A673 (cell line): Measurements from ENCODE around the gene PCBP4. TPM values are rescaled to one million over a fixed set of nuclear protein-coding genes. Genes with fewer than 3 reads are reported as not detected.

Source experiments
- BruUV-seq: library from RNA; stranded (reverse); fragments of 400-500 nt; replicated peaks from 2 replicates; lab custom pipeline; 2021; lab: Mats Ljungman, UMichigan
- CTCF ChIA-PET: fragments of 300-600 bp; sonication (Branson Sonifier 250); formaldehyde crosslinking; loops from one replicate; lab custom pipeline; 2022; ENCODE audit warnings: antibody characterized with exemption; lab: Charles Lee
- POLR2A ChIA-PET: fragments of 300-600 bp; sonication (Branson Sonifier 250); formaldehyde crosslinking; loops from one replicate; lab custom pipeline; 2022; ENCODE audit warnings: antibody characterized with exemption; ENCODE audit not compliant: low non-redundant PET; lab: Charles Lee
- DNase-seq: peaks from one replicate; pipeline ENCODE4 v3.0.0-alpha.2; 2015; ENCODE audit warnings: low spot score
- H3K27ac ChIP-seq: fragments of 200-600 bp; sonication (generic); 2 replicates; pipeline ENCODE4 v1.5.1; 2016; ENCODE audit warnings: mixed run types, low read depth, mild to moderate bottlenecking, mixed read lengths, antibody characterized with exemption, low read length; ENCODE audit not compliant: poor library complexity, severe bottlenecking
- H3K27me3 ChIP-seq: fragments of 200-600 bp; sonication (generic); replicated peaks from 2 replicates; pipeline ENCODE4 v1.6.1; 2017; ENCODE audit warnings: mixed run types, low read depth, mild to moderate bottlenecking, mixed read lengths, antibody characterized with exemption, low read length; ENCODE audit not compliant: insufficient read depth, poor library complexity
- H3K36me3 ChIP-seq: fragments of 200-600 bp; sonication (generic); 2 replicates; pipeline ENCODE4 v1.6.1; 2016; ENCODE audit warnings: mixed run types, mild to moderate bottlenecking, mixed read lengths, antibody characterized with exemption, low read length; ENCODE audit not compliant: insufficient read depth, poor library complexity, severe bottlenecking
- H3K4me1 ChIP-seq: fragments of 200-600 bp; sonication (generic); 2 replicates; pipeline ENCODE4 v1.6.1; 2017; ENCODE audit warnings: mixed run types, mild to moderate bottlenecking, mixed read lengths, antibody characterized with exemption, low read length; ENCODE audit not compliant: insufficient read depth, poor library complexity, severe bottlenecking
- H3K4me3 ChIP-seq: fragments of 200-600 bp; sonication (generic); 2 replicates; pipeline ENCODE4 v1.5.1; 2016; ENCODE audit warnings: low read depth, mixed run types, mild to moderate bottlenecking, mixed read lengths, low read length; ENCODE audit not compliant: poor library complexity, severe bottlenecking
- H3K9me3 ChIP-seq: fragments of 200-600 bp; sonication (generic); 2 replicates; pipeline ENCODE4 v1.6.1; 2016; ENCODE audit warnings: mixed run types, low read depth, mild to moderate bottlenecking, mixed read lengths, antibody characterized with exemption, low read length; ENCODE audit not compliant: poor library complexity, severe bottlenecking
- CTCF ChIP-seq: fragments of 300-800, 200-600 bp; sonication (generic); conservative IDR thresholded peaks from 2 replicates; pipeline ENCODE4 v1.5.1; 2017; ENCODE audit warnings: low read depth, mild to moderate bottlenecking, antibody characterized with exemption, low read length, moderate library complexity, mixed read lengths
- EZH2 ChIP-seq: fragments of 200-600 bp; sonication (generic); IDR thresholded peaks from 2 replicates; pipeline ENCODE4 v1.6.1; 2017; ENCODE audit warnings: borderline replicate concordance, low read depth, mild to moderate bottlenecking, mixed read lengths, antibody characterized with exemption, low read length; ENCODE audit not compliant: poor library complexity, severe bottlenecking
- intact Hi-C: fragments of 100-400 bp; cut with micrococcal nuclease; formaldehyde crosslinking; loops from one replicate; pipeline ENCODE4 v1.10.0; 2022; ENCODE audit not compliant: unreplicated experiment
- total RNA-seq: library from RNA; stranded (reverse); gene quantifications from 2 replicates; pipeline ENCODE4 v1.2.3, GENCODE V29; 2021

Gene PCBP4
- total RNA-seq, 1 experiment from 2014 or later, result 5.3 TPM

- ChIA-PET CTCF (interaction anchor here (1.0 kb wide), 1 partner anchor 41 kb away, joined by 3 read pairs; the partner anchor contains the start of gene RRP9), POLR2A (no interaction called here)
- intact Hi-C loops, result no loop called here
- peaks cover 6% of the 10 kb centered on the region for H3K4me1 ChIP-seq
- H3K27ac ChIP-seq, result no peak overlapping the region
- TF ChIP-seq EZH2 (no peak), CTCF (0 out of 2 replicates have a peak, but pooled peaks have one; percentile 20)
- H3K9me3 ChIP-seq, result no peaks in the 10 kb centered on the region
- DNase-seq, result no peak
- H3K36me3 ChIP-seq, result no peaks in the 10 kb centered on the region
- H3K27me3 ChIP-seq, result no peaks in the 10 kb centered on the region
- H3K4me3 ChIP-seq, result peak overlapping the region; percentile 47
- BruUV-seq, result no TSS peak
These were observed 15.1 kb upstream of the PCBP4 start for GRCh38 chr3:51982352-51982837.

GRCh38 chr3:51980253-51980652 is 13.0 kb upstream of the PCBP4 start:
- Histone ChIP-seq H3K27ac (no peak overlapping the region), H3K36me3 (no peaks in the 10 kb centered on the region), H3K4me3 (no peak overlapping the region), H3K9me3 (no peaks in the 10 kb centered on the region), H3K4me1 (peaks cover 6% of the 10 kb centered on the region), H3K27me3 (no peaks in the 10 kb centered on the region)
- DNase-seq, result no peak
- CTCF ChIA-PET, result no interaction called here
- no TSS peak for BruUV-seq
- intact Hi-C loops, result no loop called here
- POLR2A ChIA-PET, result no interaction called here
- TF ChIP-seq CTCF, result no peak
- no peak for TF ChIP-seq EZH2

GRCh38 chr3:51978143-51978502 is 10.9 kb upstream of the PCBP4 start:
- Histone ChIP-seq H3K36me3 (no peaks in the 10 kb centered on the region), H3K9me3 (no peaks in the 10 kb centered on the region), H3K4me3 (no peak overlapping the region), H3K27me3 (no peaks in the 10 kb centered on the region), H3K4me1 (peaks cover 13% of the 10 kb centered on the region), H3K27ac (no peak overlapping the region)
- intact Hi-C loops, result no loop called here
- no peak for TF ChIP-seq CTCF
- DNase-seq, result no peak
- POLR2A ChIA-PET, result no interaction called here
- no TSS peak for BruUV-seq
- CTCF ChIA-PET, result no interaction called here
